H1 (cell line): ENCODE data around the gene ARHGAP12. TPM values are rescaled to one million over a fixed set of nuclear protein-coding genes. Genes with fewer than 3 reads are reported as not detected.

ENCODE experiments used
- CTCF ChIA-PET: fragments of 300-600 bp; sonication (Branson Sonifier 250); formaldehyde crosslinking; loops from one replicate; lab custom pipeline; 2021; ENCODE audit not compliant: partially characterized antibody; lab: Charles Lee
- POLR2A ChIA-PET: fragments of 300-600 bp; sonication (Branson Sonifier 250); formaldehyde crosslinking; loops from one replicate; lab custom pipeline; 2021; ENCODE audit warnings: inconsistent platforms; ENCODE audit not compliant: partially characterized antibody; lab: Charles Lee
- DNase-seq, 2 experiments: peaks; one replicate each; pipeline versions ENCODE4 v3.0.0 to v3.0.0-alpha.2; 2010 to 2022; ENCODE audit warnings: low spot score in 2 of 2, low read depth in 1 of 2, mixed read lengths in 1 of 2
- FAIRE-seq: peaks from 2 replicates; lab custom pipeline; 2011; peaks lifted over from hg19 to GRCh38; lab: Jason Lieb, UNC
- H2AFZ ChIP-seq: 2 replicates; pipeline ENCODE4 v1.8.1; 2012; ENCODE audit warnings: low read length, inconsistent platforms
- H2AK5ac ChIP-seq: 2 replicates; pipeline ENCODE4 v1.6.1; 2013; ENCODE audit warnings: low read depth, low read length
- H2BK120ac ChIP-seq: replicated peaks from 2 replicates; pipeline ENCODE3; 2013; ENCODE audit warnings: low read depth, low read length, inconsistent platforms
- H2BK12ac ChIP-seq: 2 replicates; pipeline ENCODE4 v1.6.1; 2013; ENCODE audit warnings: low read depth, low read length
- H2BK15ac ChIP-seq: 2 replicates; pipeline ENCODE4 v1.6.1; 2013; ENCODE audit warnings: low read length
- H2BK20ac ChIP-seq: 2 replicates; pipeline ENCODE4 v1.6.1; 2013; ENCODE audit warnings: low read length
- H2BK5ac ChIP-seq: 2 replicates; pipeline ENCODE4 v1.6.1; 2013; ENCODE audit warnings: low read depth, low read length
- H3K14ac ChIP-seq: 2 replicates; pipeline ENCODE4 v1.6.1; 2013; ENCODE audit warnings: inconsistent platforms; ENCODE audit not compliant: insufficient read length
- H3K18ac ChIP-seq: 2 replicates; pipeline ENCODE4 v1.6.1; 2013; ENCODE audit warnings: low read length; ENCODE audit errors: extremely low read depth
- H3K23ac ChIP-seq: 2 replicates; pipeline ENCODE4 v1.6.1; 2013; ENCODE audit warnings: inconsistent platforms; ENCODE audit not compliant: insufficient read length
- H3K23me2 ChIP-seq: 2 replicates; pipeline ENCODE4 v1.6.1; 2013; ENCODE audit warnings: low read depth, low read length
- H3K27ac ChIP-seq: 2 replicates; pipeline ENCODE4 v1.6.1; 2011; ENCODE audit warnings: low read depth, low read length, inconsistent platforms
- H3K27me3 ChIP-seq, 4 experiments: replicated peaks in 1 of 4; 1 replicate in 1 of 4; 2 replicates in 3 of 4; pipeline versions ENCODE4 v1.6.1 to v1.8.1; 2011 to 2013; ENCODE audit warnings: low read length in 3 of 4, mild to moderate bottlenecking in 3 of 4, inconsistent platforms in 2 of 4, mixed read lengths in 2 of 4, moderate library complexity in 1 of 4; ENCODE audit not compliant: control insufficient read depth in 3 of 4, insufficient read depth in 3 of 4; ENCODE audit errors: extremely low read depth in 1 of 4
- H3K36me3 ChIP-seq, 4 experiments: 2 replicates each; pipeline versions ENCODE4 v1.6.1 to v1.8.1; 2011 to 2013; ENCODE audit warnings: mild to moderate bottlenecking in 4 of 4, low read length in 3 of 4, moderate library complexity in 2 of 4, control low read depth in 1 of 4, inconsistent platforms in 1 of 4; ENCODE audit not compliant: insufficient read depth in 4 of 4, control insufficient read depth in 2 of 4
- H3K4ac ChIP-seq: replicated peaks from 2 replicates; pipeline ENCODE3; 2013; ENCODE audit warnings: low read length, low read depth, mixed read lengths, inconsistent platforms; ENCODE audit not compliant: insufficient read length
- H3K4me1 ChIP-seq, 4 experiments: replicated peaks in 1 of 4; 1 replicate in 1 of 4; 2 replicates in 3 of 4; pipeline versions ENCODE4 v1.6.1 to v1.8.1; 2011 to 2013; ENCODE audit warnings: low read length in 3 of 4, inconsistent platforms in 2 of 4, mixed read lengths in 1 of 4; ENCODE audit not compliant: insufficient read depth in 4 of 4, control insufficient read depth in 3 of 4
- H3K4me2 ChIP-seq, 2 experiments: 2 replicates each; pipeline versions ENCODE4 v1.6.1 to v1.8.1; 2011 to 2013; ENCODE audit warnings: low read depth in 2 of 2, low read length in 2 of 2, control low read depth in 1 of 2, inconsistent platforms in 1 of 2, mild to moderate bottlenecking in 1 of 2; ENCODE audit not compliant: insufficient read depth in 1 of 2
- H3K4me3 ChIP-seq, 4 experiments: fragments of 200-600, 300-600 bp in 1 of 4; sonication (generic), shearing (Covaris generic), sonication (Bioruptor Twin) in 1 of 4; 2 replicates each; pipeline versions ENCODE4 v1.5.1 to v1.8.1; 2011 to 2016; ENCODE audit warnings: low read length in 4 of 4, low read depth in 3 of 4, control low read depth in 2 of 4, inconsistent platforms in 2 of 4, mild to moderate bottlenecking in 2 of 4, mixed read lengths in 1 of 4, moderate library complexity in 1 of 4; ENCODE audit not compliant: insufficient read depth in 2 of 4; ENCODE audit errors: extremely low read depth in 1 of 4
- H3K56ac ChIP-seq: replicated peaks from 2 replicates; pipeline ENCODE3; 2013; ENCODE audit warnings: low read depth, mild to moderate bottlenecking, mixed read lengths, low read length, inconsistent platforms; ENCODE audit not compliant: insufficient read length
- H3K79me1 ChIP-seq: 2 replicates; pipeline ENCODE4 v1.6.1; 2013; ENCODE audit warnings: low read depth, low read length, control low read depth
- H3K79me2 ChIP-seq, 2 experiments: 2 replicates each; pipeline versions ENCODE4 v1.6.1 to v1.8.1; 2012 to 2013; ENCODE audit warnings: low read length in 2 of 2, mild to moderate bottlenecking in 2 of 2, inconsistent platforms in 1 of 2; ENCODE audit not compliant: insufficient read depth in 2 of 2, control insufficient read depth in 1 of 2
- H3K9ac ChIP-seq, 4 experiments: replicated peaks in 1 of 4; 1 replicate in 1 of 4; 2 replicates in 3 of 4; pipeline versions ENCODE4 v1.6.1 to v1.8.1; 2011 to 2013; ENCODE audit warnings: low read depth in 3 of 4, low read length in 3 of 4, control low read depth in 2 of 4, mild to moderate bottlenecking in 2 of 4, moderate library complexity in 2 of 4, inconsistent platforms in 1 of 4; ENCODE audit errors: extremely low read depth in 1 of 4
- H3K9me3 ChIP-seq, 2 experiments: 2 replicates each; pipeline versions ENCODE4 v1.6.1 to v1.8.1; 2012 to 2013; ENCODE audit warnings: mild to moderate bottlenecking in 2 of 2, moderate library complexity in 2 of 2, control low read depth in 1 of 2, inconsistent platforms in 1 of 2, low read depth in 1 of 2, low read length in 1 of 2, mixed read lengths in 1 of 2; ENCODE audit not compliant: insufficient read depth in 2 of 2
- H4K20me1 ChIP-seq, 2 experiments: replicated peaks in 1 of 2; 2 replicates each; pipeline versions ENCODE3 to v1.8.1; 2011 to 2013; ENCODE audit warnings: inconsistent platforms in 2 of 2, low read length in 2 of 2, mild to moderate bottlenecking in 1 of 2; ENCODE audit not compliant: insufficient read depth in 2 of 2, control insufficient read depth in 1 of 2
- H4K5ac ChIP-seq: 2 replicates; pipeline ENCODE4 v1.6.1; 2013; ENCODE audit warnings: low read length, low read depth, mixed read lengths, inconsistent platforms; ENCODE audit not compliant: insufficient read length
- H4K8ac ChIP-seq: 2 replicates; pipeline ENCODE4 v1.8.0; 2013; ENCODE audit warnings: mild to moderate bottlenecking, moderate library complexity, low read length, inconsistent platforms; ENCODE audit not compliant: insufficient read depth; ENCODE audit errors: extremely low read depth
- H4K91ac ChIP-seq: replicated peaks from 2 replicates; pipeline ENCODE3; 2013; ENCODE audit warnings: low read length, mixed read lengths, inconsistent platforms; ENCODE audit not compliant: insufficient read length
- CTBP2 ChIP-seq: IDR thresholded peaks from 2 replicates; pipeline ENCODE4 v1.7.0; 2011; ENCODE audit warnings: borderline replicate concordance, mild to moderate bottlenecking, moderate library complexity, mixed read lengths, low read length; ENCODE audit not compliant: insufficient read depth, insufficient read length
- HDAC2 ChIP-seq, 2 experiments: fragments of 300-600 bp in 1 of 2; sonication (generic) in 1 of 2; IDR thresholded peaks; 2 replicates each; pipeline ENCODE4 v1.6.1; 2011 to 2012; ENCODE audit warnings: low read depth in 2 of 2, low read length in 2 of 2, mild to moderate bottlenecking in 2 of 2, moderate library complexity in 2 of 2, borderline replicate concordance in 1 of 2, inconsistent platforms in 1 of 2
- HDAC6 ChIP-seq: IDR thresholded peaks from one replicate; pipeline ENCODE4 v1.7.1; 2012; ENCODE audit warnings: low read depth, mild to moderate bottlenecking, inconsistent platforms, low read length, moderate library complexity
- PHF8 ChIP-seq: fragments of 200-600 bp; sonication (generic); conservative IDR thresholded peaks from 2 replicates; pipeline ENCODE4 v1.7.1; 2012; ENCODE audit warnings: low read depth, mild to moderate bottlenecking, inconsistent platforms, low read length, moderate library complexity
- RFX5 ChIP-seq: IDR thresholded peaks from 2 replicates; pipeline ENCODE4 v1.6.1; 2011; ENCODE audit warnings: low read depth, low read length, improper control_type of control experiment, borderline replicate concordance
- SIRT6 ChIP-seq: IDR thresholded peaks from one replicate; pipeline ENCODE4 v1.7.1; 2012; ENCODE audit warnings: low read length, inconsistent platforms
- TAF7 ChIP-seq: optimal IDR thresholded peaks from 2 replicates; pipeline ENCODE3; 2011; ENCODE audit warnings: low read depth, mild to moderate bottlenecking, inconsistent platforms, low read length, moderate library complexity, borderline replicate concordance
- TBP ChIP-seq: IDR thresholded peaks from 2 replicates; pipeline ENCODE4 v1.6.1; 2011; ENCODE audit warnings: low read depth, low read length, improper control_type of control experiment
- WGBS, 2 experiments: shearing (Covaris generic) in 1 of 2; methylation state at CpG; one replicate each; pipeline versions ENCODE4 v1.1.6 to v1.1.7; 2013 to 2015; ENCODE audit warnings: low lambda C conversion rate in 2 of 2, mixed read lengths in 2 of 2, inconsistent platforms in 1 of 2, low coverage in 1 of 2, missing lambda C conversion rate in 1 of 2; ENCODE audit not compliant: insufficient replicate concordance in 2 of 2, insufficient coverage in 1 of 2, insufficient read length in 1 of 2; ENCODE audit errors: extremely low coverage in 1 of 2, missing lambda C conversion rate in 1 of 2; 5-methylcytosine and 5-hydroxymethylcytosine counted together
- polyA plus RNA-seq, 7 experiments: library from polyadenylated mRNA; depleted of rRNA in 3 of 7; stranded (reverse) in 5 of 7; unstranded in 2 of 7; fragments of >200 nt in 5 of 7; fragments of 200-250 nt in 2 of 7; gene quantifications; 1 replicate in 5 of 7; 2 replicates in 1 of 7; 4 replicates in 1 of 7; pipeline versions ENCODE4 v1.2.1 to v1.2.3, GENCODE V29; 2011 to 2013; ENCODE audit warnings: missing spikeins in 2 of 7, mixed read lengths in 2 of 7
- total RNA-seq: library from RNA; stranded (reverse); fragmentation: NEBNext Ultra II Directional; extraction: Animal tissue kit (Norgen Biotek cat#: 25700); gene quantifications from 2 replicates; pipeline ENCODE4 v1.2.1, GENCODE V29; 2021

ARHGAP12 gene
- total and polyA plus RNA-seq, 2 of the 8 experiments (the other 6 are each of a cell fraction or from before 2014, with no cell fraction given): 10.1 to 39.0 TPM

GRCh38 chr10:31936933-31937332 lies 8.3 kb upstream of the ARHGAP12 start:
- Histone ChIP-seq H3K18ac (no peak overlapping the region), H3K14ac (no peak overlapping the region), H2BK120ac (no peak overlapping the region), H3K4me1 (no peaks in the 10 kb centered on the region), H3K79me2 (no peaks in the 10 kb centered on the region), H4K5ac (no peak overlapping the region), H3K4ac (no peak overlapping the region), H2AFZ (no peak overlapping the region), H2BK12ac (no peak overlapping the region), H3K4me3 (no peak overlapping the region), H3K79me1 (no peaks in the 10 kb centered on the region), H3K27ac (no peak overlapping the region), H3K9me3 (no peaks in the 10 kb centered on the region), H2BK5ac (no peak overlapping the region), H2BK15ac (no peak overlapping the region), H3K36me3 (no peaks in the 10 kb centered on the region), H4K20me1 (no peaks in the 10 kb centered on the region), H4K8ac (no peak overlapping the region), H4K91ac (no peak overlapping the region), H3K23ac (no peak overlapping the region), H3K9ac (no peak overlapping the region), H3K56ac (no peak overlapping the region), H3K23me2 (no peaks in the 10 kb centered on the region), H3K27me3 (no peaks in the 10 kb centered on the region), H3K4me2 (no peak overlapping the region), H2BK20ac (no peak overlapping the region), H2AK5ac (no peak overlapping the region)
- 93% methylated on average over 4 of the region's 5 CpGs; no CpG with 5 or more reads in 1 of the 2 experiments for WGBS, 2 experiments
- CTCF ChIA-PET: interaction anchor here (0.7 to 0.9 kb wide), 2 partner anchors 67 to 99 kb away, joined by 3 to 4 read pairs; no protein-coding TSS in a partner anchor
- no peak for DNase-seq
- POLR2A ChIA-PET: interaction anchor here (1.3 kb wide), 1 partner anchor 9 kb away, joined by 3 read pairs; no protein-coding TSS in a partner anchor
- FAIRE-seq: no peak
- TF ChIP-seq HDAC2 (IDR thresholded peaks at IDR 0.05; ENCODE audit: borderline replicate concordance in 1 of 2, low read depth in 2 of 2, low read length in 2 of 2) (no peak), PHF8 (no peak), TAF7 (no peak), TBP (no peak), HDAC6 (no peak), CTBP2 (no peak), RFX5 (no peak), SIRT6 (no peak)
